Putamen (tissue), 1 donor: Measurements from ENCODE around the gene GYS1.
A peak's percentile ranks its signal among the peaks of the same experiment; 100 is the strongest.

ENCODE experiments used
- DNase-seq: peaks from one replicate; pipeline ENCODE4 v3.0.0-alpha.2; 2016; ENCODE audit warnings: low spot score

Gene GYS1

GRCh38 chr19:48988860-48989259 lies 4.2 kb downstream of the GYS1 start:
- DNase-seq, result no peak

GRCh38 chr19:48988286-48988685 lies 4.8 kb downstream of the GYS1 start:
- no peak for DNase-seq

- DNase-seq, result no peak
These were observed 5.8 kb downstream of the GYS1 start for GRCh38 chr19:48987323-48987722.

GRCh38 chr19:48986211-48986610 lies 6.9 kb downstream of the GYS1 start:
- DNase-seq, result no peak

- DNase-seq, result no peak
These were observed 7.4 kb downstream of the GYS1 start for GRCh38 chr19:48985711-48986110.

GRCh38 chr19:48982280-48982679 lies 10.8 kb downstream of the GYS1 start:
- DNase-seq, result no peak

- DNase-seq, result no peak
These were observed 16.0 kb downstream of the GYS1 start for GRCh38 chr19:48977061-48977460.

GRCh38 chr19:48975947-48976847 lies 16.9 kb downstream of the GYS1 start:
- DNase-seq, result no peak

GRCh38 chr19:48970923-48971395 lies 22.1 kb downstream of the GYS1 start:
- DNase-seq, result no peak

GRCh38 chr19:48970139-48970766 lies 22.9 kb downstream of the GYS1 start:
- no peak for DNase-seq

- no peak for DNase-seq
These were observed 23.6 kb downstream of the GYS1 start for GRCh38 chr19:48969276-48970138.

GRCh38 chr19:48968813-48969218 lies 24.3 kb downstream of the GYS1 start:
- DNase-seq, result no peak

- DNase-seq, result no peak
These were observed 24.9 kb downstream of the GYS1 start for GRCh38 chr19:48968179-48968661.

- DNase-seq, result no peak
These were observed 25.5 kb downstream of the GYS1 start for GRCh38 chr19:48967346-48968178.

- DNase-seq, result no peak
These were observed 26.4 kb downstream of the GYS1 start for GRCh38 chr19:48966541-48967345.

- peak; percentile 87 for DNase-seq
These were observed 27.1 kb downstream of the GYS1 start for GRCh38 chr19:48965806-48966540.

- peak; percentile 98 for DNase-seq
These were observed 27.9 kb downstream of the GYS1 start, which contains the start of gene FTL for GRCh38 chr19:48965040-48965805. FTL (plus strand) TSS chr19:48965309; CDS start chr19:48965508, 199 bp downstream.

GRCh38 chr19:48964205-48965039 lies 28.7 kb downstream of the GYS1 start:
- DNase-seq, result no peak
